ENCODE results near the gene IRAK2.

DNA sequence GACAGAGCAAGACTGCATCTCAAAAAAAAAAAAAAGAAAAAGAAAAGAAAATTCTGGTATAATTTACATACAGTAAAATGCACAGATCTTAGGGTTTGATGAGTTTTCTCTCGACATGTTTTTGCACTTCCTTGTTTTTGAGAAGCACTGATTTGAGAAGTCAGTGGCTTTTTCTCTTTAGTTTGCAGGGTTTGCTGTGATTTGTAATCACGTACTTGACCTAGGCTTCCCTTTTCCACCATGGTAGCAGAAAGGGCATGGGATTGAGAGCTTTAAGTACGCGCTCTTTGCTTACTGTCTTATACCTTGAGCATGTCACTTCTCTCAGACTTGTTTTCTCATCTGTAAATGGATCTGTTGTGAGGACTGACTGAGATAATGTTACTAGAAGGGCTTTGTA, 19.0 kb upstream of the IRAK2 start:
- TF ChIP-seq, protein P1, sequence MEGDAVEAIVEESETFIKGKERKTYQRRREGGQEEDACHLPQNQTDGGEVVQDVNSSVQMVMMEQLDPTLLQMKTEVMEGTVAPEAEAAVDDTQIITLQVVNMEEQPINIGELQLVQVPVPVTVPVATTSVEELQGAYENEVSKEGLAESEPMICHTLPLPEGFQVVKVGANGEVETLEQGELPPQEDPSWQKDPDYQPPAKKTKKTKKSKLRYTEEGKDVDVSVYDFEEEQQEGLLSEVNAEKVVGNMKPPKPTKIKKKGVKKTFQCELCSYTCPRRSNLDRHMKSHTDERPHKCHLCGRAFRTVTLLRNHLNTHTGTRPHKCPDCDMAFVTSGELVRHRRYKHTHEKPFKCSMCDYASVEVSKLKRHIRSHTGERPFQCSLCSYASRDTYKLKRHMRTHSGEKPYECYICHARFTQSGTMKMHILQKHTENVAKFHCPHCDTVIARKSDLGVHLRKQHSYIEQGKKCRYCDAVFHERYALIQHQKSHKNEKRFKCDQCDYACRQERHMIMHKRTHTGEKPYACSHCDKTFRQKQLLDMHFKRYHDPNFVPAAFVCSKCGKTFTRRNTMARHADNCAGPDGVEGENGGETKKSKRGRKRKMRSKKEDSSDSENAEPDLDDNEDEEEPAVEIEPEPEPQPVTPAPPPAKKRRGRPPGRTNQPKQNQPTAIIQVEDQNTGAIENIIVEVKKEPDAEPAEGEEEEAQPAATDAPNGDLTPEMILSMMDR (IDR thresholded peaks at IDR 0.05) = no peak
- TF ChIP-seq POLR2A (IDR thresholded peaks at IDR 0.05) = no peak

Data from body of pancreas (tissue), 4 donors.